Left lung (tissue), 10 donors: Measurements from ENCODE around the gene MYMK. TPM values are rescaled to one million over a fixed set of nuclear protein-coding genes. Genes with fewer than 3 reads are reported as not detected.

ENCODE experiments used
- ATAC-seq: fragments of 200-7000 bp; cut with Tn5 transposase; one replicate; pipeline ENCODE4 v1.9.1; 2020; ENCODE audit warnings: moderate library complexity
- DNase-seq, 4 donors: peaks; one replicate each; pipeline ENCODE4 v3.0.0-alpha.2; 2013 to 2020
- H3K27ac ChIP-seq, 2 donors: fragments of 200-600 bp; sonication (generic) in 1 of 2; one replicate each; pipeline versions ENCODE4 v1.5.0 to v1.8.0; 2020 to 2021
- H3K27me3 ChIP-seq, 2 donors: fragments of 200-600 bp; sonication (generic) in 1 of 2; one replicate each; pipeline versions ENCODE4 v1.5.0 to v1.8.0; 2020 to 2021
- H3K36me3 ChIP-seq, 2 donors: fragments of 200-600 bp; sonication (generic) in 1 of 2; one replicate each; pipeline versions ENCODE4 v1.5.0 to v1.8.0; 2020 to 2021
- H3K4me1 ChIP-seq, 2 donors: fragments of 200-600 bp; one replicate each; pipeline ENCODE4 v1.8.0; 2021
- H3K4me3 ChIP-seq, 2 donors: fragments of 200-600 bp; sonication (generic) in 1 of 2; one replicate each; pipeline versions ENCODE4 v1.5.0 to v1.8.0; 2020 to 2021; ENCODE audit warnings: mild to moderate bottlenecking in 1 of 2
- H3K9me3 ChIP-seq, 2 donors: fragments of 200-600 bp; sonication (generic) in 1 of 2; one replicate each; pipeline versions ENCODE4 v1.5.0 to v1.8.0; 2020 to 2021
- CTCF ChIP-seq, 2 donors: fragments of 200-600 bp; sonication (generic) in 1 of 2; IDR thresholded peaks; one replicate each; pipeline versions ENCODE4 v1.5.0 to v1.8.0; 2021; ENCODE audit warnings: antibody characterized with exemption in 2 of 2
- intact Hi-C, 2 donors: fragments of 100-400 bp; cut with DNase I; formaldehyde crosslinking; loops; one replicate each; pipeline versions ENCODE4 v1.11.2 to v1.14.2; 2022
- polyA plus RNA-seq, 6 donors: library from polyadenylated mRNA; unstranded; fragments of 120-200 nt; gene quantifications; one replicate each; pipeline ENCODE4 v1.2.1, GENCODE V29; 2013; ENCODE audit not compliant: insufficient read length in 6 of 6
- total RNA-seq, 2 donors: library from RNA; stranded (reverse); fragmentation: NEBNext Ultra II Directional; extraction: Animal tissue kit (Norgen Biotek cat#: 25700); gene quantifications; one replicate each; pipeline ENCODE4 v1.2.1, GENCODE V29; 2021
- donor health status: DM: no; HTN: yes; CAD: no.
- donor health status: DM: no; HTN: no; CAD: no.

MYMK gene
- total and polyA plus RNA-seq, 8 donors: not detected

- Histone ChIP-seq H3K36me3 (no peaks in the 10 kb centered on the region), H3K27me3 (peaks cover 10 to 67% of the 10 kb centered on the region in 2 donors), H3K27ac (no peak overlapping the region), H3K4me1 (peaks cover 17 to 46% of the 10 kb centered on the region in 2 donors), H3K9me3 (no peaks in the 10 kb centered on the region), H3K4me3 (peak overlapping the region; percentile 27 to 45)
- no peak for ATAC-seq
- DNase-seq: no peak
- TF ChIP-seq CTCF (IDR thresholded peaks at IDR 0.05): no peak
- intact Hi-C loops: loop anchor here in 1 of 2 donors (10.0 kb wide), 1 partner anchor 179 kb away; no protein-coding TSS in a partner anchor
Measured at GRCh38 chr9:133535306-133535877, 10.6 kb upstream of the MYMK start.

- Histone ChIP-seq H3K36me3 (no peaks in the 10 kb centered on the region), H3K27me3 (peaks cover 10 to 64% of the 10 kb centered on the region in 2 donors), H3K27ac (peak within 1 kb of the TSS; percentile 36 to 37), H3K4me3 (peak within 1 kb of the TSS; percentile 27 to 45), H3K4me1 (peaks cover 17 to 39% of the 10 kb centered on the region in 2 donors), H3K9me3 (no peaks in the 10 kb centered on the region)
- intact Hi-C loops: loop anchor here in 1 of 2 donors (10.0 kb wide), 1 partner anchor 180 kb away; no protein-coding TSS in a partner anchor
- peak; percentile 47 to 93 (median 84) for DNase-seq
- ATAC-seq: peak; percentile 65
- no peak for TF ChIP-seq CTCF (IDR thresholded peaks at IDR 0.05)
Measured at GRCh38 chr9:133534346-133535291, 9.9 kb upstream of the MYMK start, which contains the start of gene ADAMTSL2. Gene ADAMTSL2 (plus strand): TSS chr9:133534704. CDS start chr9:133536713, 2,009 bp downstream.

GRCh38 chr9:133533857-133534256, 9.1 kb upstream of the MYMK start:
- Histone ChIP-seq H3K36me3 (no peaks in the 10 kb centered on the region), H3K4me1 (peaks cover 14 to 31% of the 10 kb centered on the region in 2 donors), H3K27ac (peak overlapping the region; percentile 36 to 37), H3K27me3 (peaks cover 10 to 64% of the 10 kb centered on the region in 2 donors), H3K9me3 (no peaks in the 10 kb centered on the region), H3K4me3 (peak overlapping the region in 1 of 2 donors; percentile 27)
- intact Hi-C loops: loop anchor here in 1 of 2 donors (10.0 kb wide), 1 partner anchor 181 kb away; no protein-coding TSS in a partner anchor
- TF ChIP-seq CTCF (IDR thresholded peaks at IDR 0.05): no peak
- DNase-seq (no peak), ATAC-seq (peak; percentile 4)

- ATAC-seq (peak; percentile 74), DNase-seq (peak in 2 of 4 donors; percentile 48 to 53)
- Histone ChIP-seq H3K4me1 (peaks cover 14 to 24% of the 10 kb centered on the region in 2 donors), H3K36me3 (no peaks in the 10 kb centered on the region), H3K27ac (no peak overlapping the region), H3K9me3 (no peaks in the 10 kb centered on the region), H3K4me3 (no peak overlapping the region), H3K27me3 (peaks cover 10 to 65% of the 10 kb centered on the region in 2 donors)
- peak; percentile 25 to 37 for TF ChIP-seq CTCF (IDR thresholded peaks at IDR 0.05)
- intact Hi-C loops: loop anchor here in 1 of 2 donors (10.0 kb wide), 1 partner anchor 182 kb away; no protein-coding TSS in a partner anchor
Measured at GRCh38 chr9:133532937-133533668, 8.3 kb upstream of the MYMK start.
